COLO668 (cell line): ENCODE results near the gene PIEZO2.
"Not testable (repeated sequence)": the region's sequence is repeated elsewhere in the genome, so short reads cannot be mapped to it uniquely, and the experiment has no call there.

Experiments
- DNase-seq: peaks from one replicate; lab custom pipeline; 2025; ENCODE audit not compliant: unreplicated experiment; lab: John Stamatoyannopoulos, UW

Gene PIEZO2

GRCh38 chr18:11149441-11150270 lies at the start of gene PIEZO2:
Gene PIEZO2, minus strand, starts transcription at chr18:11149569. Its CDS starts 981 bp downstream, at chr18:11148588.
- no peak for DNase-seq

GRCh38 chr18:11183637-11184036 lies 34.3 kb upstream of the PIEZO2 start:
- no peak for DNase-seq

DNA sequence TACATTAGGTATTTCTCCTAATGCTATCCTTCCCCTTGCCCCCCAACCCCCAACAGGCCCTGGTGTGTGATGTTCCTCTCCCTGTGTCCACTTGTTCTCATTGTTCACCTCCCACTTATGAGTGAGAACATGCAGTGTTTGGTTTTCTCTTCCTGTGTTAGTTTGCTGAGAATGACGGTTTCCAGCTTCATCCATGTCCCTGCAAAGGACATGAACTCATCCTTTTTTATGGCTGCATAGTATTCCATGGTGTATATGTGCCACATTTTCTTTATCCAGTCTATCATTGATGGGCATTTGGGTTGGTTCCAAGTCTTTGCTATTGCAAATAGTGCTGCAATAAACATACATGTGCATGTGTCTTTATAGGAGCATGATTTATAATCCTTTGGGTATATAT lies 32.3 kb upstream of the PIEZO2 start:
- not testable (repeated sequence) for DNase-seq

GRCh38 chr18:11179959-11180519 lies 30.7 kb upstream of the PIEZO2 start:
- no peak for DNase-seq

DNA sequence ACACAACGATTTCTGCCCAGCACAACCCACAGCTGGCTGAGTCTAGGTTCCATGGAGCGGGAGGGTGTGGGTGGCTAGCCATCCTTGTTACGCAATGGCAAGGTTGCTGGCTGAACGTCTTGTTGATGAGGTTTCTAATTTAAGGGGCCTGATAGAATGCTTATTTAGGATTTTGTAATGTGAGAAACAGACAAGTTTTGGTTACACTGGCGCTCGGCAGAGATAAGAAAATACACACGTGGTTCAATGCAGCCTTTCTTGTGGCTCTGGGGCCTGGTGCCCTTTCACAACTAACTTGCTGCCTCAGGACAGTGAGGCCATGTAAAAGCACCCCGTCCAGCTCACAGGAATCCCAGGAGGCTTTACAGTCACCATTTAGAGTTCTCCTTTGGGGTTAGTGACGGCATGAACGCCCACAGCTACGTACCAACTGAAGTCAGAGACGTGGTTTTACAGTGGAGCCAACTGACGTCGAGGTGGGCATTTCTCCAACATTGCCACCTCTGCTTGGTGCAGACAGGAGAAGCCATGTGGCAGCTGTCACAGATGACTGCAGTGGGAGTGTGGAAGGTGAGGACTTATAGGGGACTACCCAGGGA lies 29.7 kb upstream of the PIEZO2 start:
- DNase-seq: no peak

DNA sequence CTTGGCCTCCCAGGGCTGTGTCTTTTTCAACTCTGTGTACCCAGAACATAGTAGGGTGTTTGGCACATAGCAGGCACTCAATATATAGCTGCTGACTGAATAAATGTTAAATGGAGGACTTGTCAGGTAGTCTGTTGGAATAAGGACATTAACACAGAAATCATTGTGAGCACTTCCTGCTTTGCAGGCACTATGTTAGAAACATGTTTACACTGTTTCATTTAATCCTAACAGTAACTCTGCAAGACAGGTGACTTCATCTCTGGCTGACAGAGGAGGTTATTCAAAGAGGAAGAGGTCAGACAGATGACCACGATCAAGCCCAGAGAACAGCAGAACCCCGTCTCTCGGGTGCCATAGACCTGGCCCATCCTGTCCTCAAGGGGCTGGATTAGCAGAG lies 28.0 kb upstream of the PIEZO2 start:
- DNase-seq: no peak

DNA sequence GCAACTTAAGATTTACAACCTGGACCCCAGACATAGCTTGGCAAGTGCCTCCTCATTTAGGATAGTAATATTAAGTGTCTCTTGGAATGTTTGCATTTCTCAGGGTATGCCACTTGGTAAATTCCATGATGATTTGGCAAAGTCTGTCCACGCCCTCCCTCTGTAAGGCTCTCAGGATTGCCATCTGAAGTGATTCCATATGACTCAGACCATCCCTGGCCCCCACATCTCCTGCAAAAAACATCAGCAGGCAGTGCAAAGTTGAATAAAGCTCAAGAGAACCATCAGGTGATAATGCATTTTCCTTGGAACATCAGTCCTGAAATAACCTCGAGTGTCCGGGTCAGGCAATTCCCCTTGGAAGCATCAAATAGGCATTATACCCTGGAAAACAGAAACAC lies 27.1 kb upstream of the PIEZO2 start:
- no peak for DNase-seq

DNA sequence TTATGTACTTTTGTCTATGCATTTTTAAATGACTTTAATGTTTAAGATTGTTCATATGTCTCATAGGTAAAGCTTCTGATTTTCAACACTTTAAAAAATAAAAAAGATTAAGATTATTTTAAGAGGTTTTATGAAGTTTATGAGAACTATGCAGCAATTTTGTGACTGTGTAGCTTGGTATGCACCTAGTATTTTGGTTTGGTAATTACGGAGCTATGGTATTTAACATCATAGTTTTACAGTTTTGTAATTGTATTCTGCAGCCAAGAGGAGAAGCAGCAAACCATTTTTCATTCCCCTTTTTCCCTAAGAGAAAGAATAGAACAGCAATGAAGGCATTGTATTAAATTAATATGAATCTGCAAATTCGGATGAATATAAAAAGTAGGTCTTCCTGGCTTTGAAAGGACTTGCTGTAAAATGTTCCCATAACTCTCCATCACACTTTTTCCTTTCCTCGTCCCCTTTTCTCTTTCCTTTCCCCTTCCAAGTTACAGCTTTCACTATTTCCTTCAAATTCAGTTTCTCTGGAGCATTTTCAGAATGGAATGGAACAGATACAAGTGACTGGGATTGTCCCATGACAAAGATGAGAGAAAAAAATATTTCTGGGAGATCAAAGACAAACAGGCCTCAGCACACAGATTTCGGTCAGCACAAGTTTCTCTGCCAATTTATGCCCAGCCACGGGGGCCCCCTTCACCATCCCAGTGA lies 26.1 kb upstream of the PIEZO2 start:
- no peak for DNase-seq

- not testable (repeated sequence) for DNase-seq
Measured at GRCh38 chr18:11174179-11174578, 24.8 kb upstream of the PIEZO2 start.

- DNase-seq: no peak
Measured at GRCh38 chr18:11167778-11168177, 18.4 kb upstream of the PIEZO2 start.

DNA sequence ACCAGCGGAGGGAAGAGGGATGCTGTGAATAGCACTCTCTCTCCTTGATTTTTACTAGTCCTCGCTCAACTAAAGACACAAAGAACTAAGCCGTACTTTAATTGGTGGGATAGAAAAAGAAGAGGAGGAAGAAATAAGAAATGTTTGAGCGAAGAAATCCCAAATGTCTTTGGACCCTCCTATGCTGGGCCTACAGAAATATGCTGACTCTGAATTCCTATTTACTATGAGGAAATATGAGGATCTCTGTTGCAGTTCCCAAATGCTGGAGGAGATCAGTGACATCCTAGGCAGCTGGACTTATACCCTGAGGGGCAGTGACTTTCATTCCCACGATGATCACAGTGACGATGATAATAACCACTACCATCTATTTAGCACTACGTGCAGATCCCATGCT lies 16.6 kb upstream of the PIEZO2 start:
- no peak for DNase-seq

DNA sequence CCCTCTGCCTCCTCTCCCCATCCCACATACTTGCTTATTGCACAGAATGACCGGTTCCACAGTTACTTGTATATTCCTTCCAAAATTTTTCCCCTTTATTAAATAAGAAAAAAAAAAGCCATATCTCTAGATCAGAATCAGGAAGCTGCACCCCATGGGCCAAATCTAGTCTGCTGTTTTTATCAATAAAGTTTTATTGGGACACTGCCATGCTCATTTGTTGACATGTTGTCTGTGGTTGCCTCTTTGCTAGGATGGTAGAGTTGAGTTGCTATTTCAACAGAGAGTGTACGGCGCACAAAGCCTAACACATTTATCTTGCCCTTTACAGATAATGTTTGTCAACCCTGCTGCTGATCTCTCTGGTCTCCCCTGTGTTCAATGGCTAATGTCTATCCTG lies 15.8 kb upstream of the PIEZO2 start:
- DNase-seq: no peak

- no peak for DNase-seq
Measured at GRCh38 chr18:11163665-11164064, 14.3 kb upstream of the PIEZO2 start.

- DNase-seq: no peak
Measured at GRCh38 chr18:11162889-11163288, 13.5 kb upstream of the PIEZO2 start.

GRCh38 chr18:11162462-11162861 lies 13.1 kb upstream of the PIEZO2 start:
- no peak for DNase-seq

DNA sequence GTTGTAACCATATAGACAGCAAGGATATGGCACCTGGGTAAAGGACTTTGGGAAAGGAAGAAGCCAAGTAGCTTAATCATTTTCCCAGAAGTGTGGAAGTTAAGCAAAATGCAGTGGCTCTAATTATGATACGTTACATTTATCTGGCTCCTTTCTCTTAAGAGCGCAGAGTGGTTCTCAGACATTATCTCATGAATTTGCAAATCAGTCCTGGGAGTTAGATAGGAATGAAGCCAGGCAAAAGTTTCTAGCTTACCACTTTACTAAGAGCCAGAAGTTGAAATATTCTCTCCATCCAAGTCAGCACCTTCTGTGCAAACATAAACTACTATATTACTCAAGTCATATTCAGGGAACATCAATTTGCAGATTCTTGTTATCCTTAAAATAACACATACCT lies 10.9 kb upstream of the PIEZO2 start:
- no peak for DNase-seq

DNA sequence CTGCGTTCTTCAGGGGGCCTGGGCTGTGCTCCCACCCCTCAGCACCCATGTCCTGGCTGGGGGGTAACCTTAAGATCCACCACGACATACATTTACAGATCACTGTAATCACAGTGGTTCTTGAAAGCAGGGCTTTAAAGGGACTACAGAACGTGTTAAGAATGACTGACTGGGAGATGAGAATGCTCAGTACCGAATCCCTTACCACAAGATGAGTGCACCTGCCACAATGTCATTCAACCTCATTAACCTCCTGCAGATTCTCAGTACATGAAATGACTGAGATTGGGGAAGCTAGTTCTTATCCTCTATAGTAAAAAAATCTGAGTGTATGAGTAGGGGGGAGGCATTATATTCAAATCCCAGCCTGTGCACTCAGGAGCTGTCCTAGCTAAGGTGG lies 10.5 kb upstream of the PIEZO2 start:
- no peak for DNase-seq

GRCh38 chr18:11156978-11157377 lies 7.6 kb upstream of the PIEZO2 start:
- DNase-seq: no peak

DNA sequence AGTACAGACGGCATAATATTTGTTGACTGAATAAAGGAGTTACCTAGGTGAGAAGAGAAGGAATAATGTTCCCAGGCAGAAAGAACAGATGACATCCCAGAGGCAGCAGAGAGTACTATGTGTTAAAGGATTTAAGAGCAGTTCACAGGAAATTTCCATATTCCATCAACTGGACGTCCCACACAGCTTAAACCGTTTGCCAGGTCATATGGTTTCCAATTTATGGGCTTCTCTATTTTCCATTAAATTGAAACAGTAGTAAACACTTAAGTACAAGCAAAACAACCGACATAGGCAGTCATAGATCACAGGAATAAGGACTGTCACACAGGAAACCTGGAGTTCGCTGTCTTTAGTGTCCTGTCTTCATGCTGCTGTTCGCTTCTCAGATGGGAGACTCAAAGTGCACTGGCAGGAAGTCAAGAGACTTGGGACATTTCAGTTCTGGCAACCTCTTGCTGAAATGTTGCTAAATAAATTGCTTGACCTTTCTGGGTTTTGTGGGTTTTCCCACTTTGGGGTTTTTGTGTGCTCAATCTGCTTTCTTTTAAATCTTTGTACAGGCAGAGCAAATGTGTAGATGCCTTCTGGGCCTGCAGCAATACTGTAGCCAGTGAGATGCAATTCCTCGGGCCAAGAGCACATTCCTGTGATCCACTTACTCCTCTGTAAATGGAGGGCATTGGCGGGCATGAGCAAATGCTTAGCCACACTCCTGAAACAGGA lies 5.8 kb upstream of the PIEZO2 start:
- no peak for DNase-seq

DNA sequence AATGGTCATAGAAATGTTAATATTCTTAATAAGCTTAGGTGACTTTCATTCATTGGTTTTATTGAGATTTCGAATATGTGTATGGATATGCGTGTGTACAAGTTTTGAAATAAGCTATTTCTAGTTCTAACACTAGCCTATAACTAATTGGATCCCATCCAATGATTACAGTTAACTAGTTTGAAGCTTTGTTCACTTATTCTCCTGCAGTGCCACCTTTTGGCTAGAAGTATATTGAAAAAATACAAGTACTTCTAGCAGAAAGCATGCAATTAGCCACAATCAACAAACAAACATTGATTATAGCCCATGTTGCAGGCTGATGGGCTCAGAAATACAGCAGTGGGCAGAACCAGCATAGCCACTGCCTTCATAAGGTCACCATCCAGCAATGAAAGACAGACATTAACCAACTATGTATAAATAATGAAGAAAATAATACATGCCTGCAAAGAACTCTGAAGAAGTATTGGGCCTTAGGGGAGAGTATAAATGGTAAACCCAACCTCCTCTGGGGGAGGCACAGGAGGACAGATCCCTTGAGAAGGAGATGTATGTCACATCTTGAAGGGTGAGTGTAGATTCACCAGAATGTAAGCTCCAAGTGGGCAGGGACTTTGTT lies 5.1 kb upstream of the PIEZO2 start:
- DNase-seq: no peak

DNA sequence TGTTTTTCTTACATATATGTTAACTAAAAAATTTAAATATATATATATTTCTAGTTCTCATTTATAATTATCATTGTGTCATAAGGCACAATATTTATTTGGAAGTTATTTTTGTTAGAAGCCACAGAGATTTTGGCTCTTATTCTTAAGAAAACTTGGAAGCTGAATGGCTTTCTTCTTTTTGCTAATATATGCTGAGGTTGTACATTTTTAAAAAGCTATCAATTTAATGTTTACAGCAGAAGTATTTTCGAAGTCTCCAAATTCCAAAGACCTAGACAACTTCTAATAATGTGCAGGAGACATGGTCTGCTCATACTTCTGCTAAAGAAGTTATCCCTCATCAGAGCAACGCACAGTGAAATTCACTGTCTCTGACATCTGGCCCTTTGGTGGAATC lies 3.7 kb upstream of the PIEZO2 start:
- no peak for DNase-seq
